Prostate gland (tissue), 2 donors: ENCODE measurements around the gene DFFB. TPM values are rescaled to one million over a fixed set of nuclear protein-coding genes. Genes with fewer than 3 reads are reported as not detected.

Experiments used
- DNase-seq: peaks from one replicate; pipeline ENCODE4 v3.0.0-alpha.2; 2019; ENCODE audit warnings: low spot score
- H3K27ac ChIP-seq, 2 donors: fragments of 200-600 bp; sonication (generic); 2 replicates each; pipeline ENCODE4 v1.5.1; 2017 to 2019
- H3K27me3 ChIP-seq: fragments of 200-600 bp; sonication (generic); replicated peaks from 2 replicates; pipeline ENCODE4 v1.5.1; 2019; ENCODE audit not compliant: insufficient read depth
- H3K36me3 ChIP-seq, 2 donors: fragments of 200-600 bp; sonication (generic); 1 replicate in 1 of 2; 2 replicates in 1 of 2; pipeline versions ENCODE4 v1.5.1 to v1.8.1; 2017 to 2019
- H3K4me1 ChIP-seq: fragments of 200-600 bp; sonication (generic); replicated peaks from 2 replicates; pipeline ENCODE4 v1.5.1; 2019
- H3K4me3 ChIP-seq, 2 donors: fragments of 200-600 bp; sonication (generic); 2 replicates each; pipeline ENCODE4 v1.5.1; 2017 to 2019
- H3K9me3 ChIP-seq: fragments of 200-600 bp; sonication (generic); 2 replicates; pipeline ENCODE4 v1.5.1; 2017
- POLR2A ChIP-seq: fragments of 450-650 bp; IDR thresholded peaks from one replicate; pipeline ENCODE4 v1.6.1; 2016; ENCODE audit warnings: antibody characterized with exemption, mild to moderate bottlenecking
- POLR2AphosphoS5 ChIP-seq: sonication (generic); formaldehyde crosslinking; IDR thresholded peaks from one replicate; pipeline ENCODE4 v1.6.1; 2017; ENCODE audit warnings: antibody characterized with exemption
- WGBS: methylation state at CpG from one replicate; pipeline ENCODE4 v1.1.5; 2018; 5-methylcytosine and 5-hydroxymethylcytosine counted together
- intact Hi-C: fragments of 100-400 bp; cut with DNase I; formaldehyde crosslinking; loops from one replicate; pipeline ENCODE4 v1.14.2; 2022
- total RNA-seq, 2 donors: library from RNA; depleted of rRNA; stranded (reverse); fragments of >200 nt; gene quantifications; one replicate each; pipeline ENCODE4 v1.1.0, GENCODE V29; 2016
- TF ChIP-seq, protein P1 (sequence below), 4 experiments: fragments of 200-600 bp in 2 of 4; fragments of 450-650 bp in 2 of 4; sonication (generic) in 2 of 4; IDR thresholded peaks; 1 replicate in 3 of 4; 2 replicates in 1 of 4; pipeline ENCODE4 v1.5.1; 2016 to 2019; ENCODE audit warnings: antibody characterized with exemption in 4 of 4, mild to moderate bottlenecking in 2 of 4, moderate library complexity in 2 of 4

DFFB gene
- total RNA-seq, 2 donors from 2014 or later = 5.3 to 20.5 TPM

DNA sequence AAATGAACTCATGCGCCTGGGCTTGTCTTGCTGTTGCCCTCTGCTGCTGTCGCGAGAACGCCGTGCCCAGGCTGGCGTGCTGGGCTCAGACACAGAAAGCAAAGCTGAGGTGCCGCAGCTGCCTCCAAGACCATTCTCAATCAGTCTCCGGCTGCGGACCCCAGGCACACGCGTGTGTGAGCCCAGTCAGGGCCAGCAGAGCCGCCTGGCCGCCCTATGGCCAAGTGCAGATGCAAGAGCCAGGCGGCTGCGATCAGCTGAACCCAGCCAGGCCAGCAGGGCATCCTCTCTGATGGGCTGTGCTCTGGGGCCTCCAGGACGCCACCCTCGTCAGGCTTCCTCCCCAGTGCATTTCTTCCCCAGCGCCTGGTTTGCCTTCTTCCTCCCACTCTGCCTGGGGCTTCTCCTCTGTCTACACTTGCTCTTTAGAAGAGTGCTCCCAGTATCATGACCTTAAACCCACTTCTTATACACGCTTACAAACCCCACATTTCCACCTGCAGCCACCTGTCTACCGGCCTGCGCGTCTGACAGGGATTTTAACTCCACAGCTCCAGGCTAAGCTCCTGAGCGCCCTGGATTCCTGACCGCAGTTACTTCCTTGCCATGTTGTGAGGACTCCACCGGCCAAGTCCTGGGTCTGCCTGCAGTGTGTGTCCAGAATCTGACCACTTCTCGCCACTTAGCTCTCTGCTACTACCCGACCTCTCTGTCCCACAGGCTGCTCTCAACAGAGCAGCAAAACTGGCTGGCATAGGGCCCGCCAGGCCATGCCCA lies 39.3 kb upstream of the DFFB start:
- WGBS = 89% methylated on average over 28 of the region's 28 CpGs
- TF ChIP-seq POLR2A (no peak), POLR2AphosphoS5 (no peak)
- TF ChIP-seq, protein P1, sequence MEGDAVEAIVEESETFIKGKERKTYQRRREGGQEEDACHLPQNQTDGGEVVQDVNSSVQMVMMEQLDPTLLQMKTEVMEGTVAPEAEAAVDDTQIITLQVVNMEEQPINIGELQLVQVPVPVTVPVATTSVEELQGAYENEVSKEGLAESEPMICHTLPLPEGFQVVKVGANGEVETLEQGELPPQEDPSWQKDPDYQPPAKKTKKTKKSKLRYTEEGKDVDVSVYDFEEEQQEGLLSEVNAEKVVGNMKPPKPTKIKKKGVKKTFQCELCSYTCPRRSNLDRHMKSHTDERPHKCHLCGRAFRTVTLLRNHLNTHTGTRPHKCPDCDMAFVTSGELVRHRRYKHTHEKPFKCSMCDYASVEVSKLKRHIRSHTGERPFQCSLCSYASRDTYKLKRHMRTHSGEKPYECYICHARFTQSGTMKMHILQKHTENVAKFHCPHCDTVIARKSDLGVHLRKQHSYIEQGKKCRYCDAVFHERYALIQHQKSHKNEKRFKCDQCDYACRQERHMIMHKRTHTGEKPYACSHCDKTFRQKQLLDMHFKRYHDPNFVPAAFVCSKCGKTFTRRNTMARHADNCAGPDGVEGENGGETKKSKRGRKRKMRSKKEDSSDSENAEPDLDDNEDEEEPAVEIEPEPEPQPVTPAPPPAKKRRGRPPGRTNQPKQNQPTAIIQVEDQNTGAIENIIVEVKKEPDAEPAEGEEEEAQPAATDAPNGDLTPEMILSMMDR (IDR thresholded peaks at IDR 0.05) = no peak
- no peaks in the 10 kb centered on the region for H3K9me3 ChIP-seq
- no peak for DNase-seq
- H3K27ac ChIP-seq = no peak overlapping the region
- H3K36me3 ChIP-seq = peaks cover 0 to 11% of the 10 kb centered on the region in 2 donors
- intact Hi-C loops = no loop called here
- H3K4me1 ChIP-seq = no peaks in the 10 kb centered on the region
- H3K27me3 ChIP-seq = no peaks in the 10 kb centered on the region
- no peak overlapping the region for H3K4me3 ChIP-seq

DNA sequence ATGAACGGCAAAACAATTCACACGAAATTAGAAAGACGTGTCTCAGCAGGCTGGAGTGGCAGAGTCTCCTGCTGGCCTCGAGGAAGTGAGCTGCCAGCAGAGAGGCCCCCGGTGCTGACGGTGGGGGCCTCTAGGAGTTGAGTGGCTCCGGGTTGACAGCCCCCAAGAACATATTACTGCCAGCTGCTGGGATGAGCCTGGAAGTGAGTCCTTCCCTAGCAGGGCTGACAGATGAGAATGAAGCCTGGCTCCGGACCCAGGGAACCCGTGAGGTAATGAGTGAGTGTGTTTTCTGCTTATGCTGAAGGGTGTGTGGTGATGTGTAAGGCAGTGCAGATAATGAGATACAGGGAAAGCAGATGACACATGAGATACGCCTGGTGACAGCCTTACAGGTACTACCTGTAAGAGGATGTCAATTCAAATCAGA lies 37.5 kb upstream of the DFFB start:
- TF ChIP-seq, protein P1 (IDR thresholded peaks at IDR 0.05) = no peak
- TF ChIP-seq POLR2AphosphoS5 (no peak), POLR2A (no peak)
- no peaks in the 10 kb centered on the region for H3K4me1 ChIP-seq
- 36% methylated on average over 10 of the region's 10 CpGs for WGBS
- H3K9me3 ChIP-seq = no peaks in the 10 kb centered on the region
- no peak overlapping the region for H3K27ac ChIP-seq
- no peak for DNase-seq
- H3K36me3 ChIP-seq = peaks cover 0 to 9% of the 10 kb centered on the region in 2 donors
- no peaks in the 10 kb centered on the region for H3K27me3 ChIP-seq
- intact Hi-C loops = no loop called here
- no peak overlapping the region for H3K4me3 ChIP-seq

DNA sequence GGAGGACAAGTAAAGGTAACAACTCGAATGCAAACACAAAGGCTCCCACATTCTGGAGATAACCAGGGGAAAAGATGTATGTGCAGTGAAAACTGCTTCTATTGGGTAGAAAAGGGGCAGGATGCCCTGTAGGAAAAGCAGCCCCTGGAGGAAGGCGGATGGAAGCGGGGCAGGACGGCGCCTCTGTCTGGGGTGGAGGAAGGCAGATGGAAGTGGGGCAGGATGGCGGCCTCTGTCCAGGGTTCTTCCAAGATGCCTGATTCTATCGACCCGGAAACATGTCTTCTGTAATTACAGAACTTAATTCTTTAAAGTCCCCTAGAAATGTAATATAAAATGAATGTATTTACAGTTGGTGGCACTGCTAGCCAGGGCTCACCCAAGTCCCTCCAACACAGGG lies 37.0 kb upstream of the DFFB start:
- intact Hi-C loops = no loop called here
- no peak overlapping the region for H3K27ac ChIP-seq
- TF ChIP-seq, protein P1 (IDR thresholded peaks at IDR 0.05) = no peak
- TF ChIP-seq POLR2AphosphoS5 (no peak), POLR2A (no peak)
- no peaks in the 10 kb centered on the region for H3K9me3 ChIP-seq
- H3K27me3 ChIP-seq = no peaks in the 10 kb centered on the region
- no peaks in the 10 kb centered on the region for H3K4me1 ChIP-seq
- H3K36me3 ChIP-seq = peaks cover 0 to 6% of the 10 kb centered on the region in 2 donors
- whole genome bisulfite sequencing = 87% methylated on average over 8 of the region's 8 CpGs
- no peak overlapping the region for H3K4me3 ChIP-seq
- DNase-seq = no peak

DNA sequence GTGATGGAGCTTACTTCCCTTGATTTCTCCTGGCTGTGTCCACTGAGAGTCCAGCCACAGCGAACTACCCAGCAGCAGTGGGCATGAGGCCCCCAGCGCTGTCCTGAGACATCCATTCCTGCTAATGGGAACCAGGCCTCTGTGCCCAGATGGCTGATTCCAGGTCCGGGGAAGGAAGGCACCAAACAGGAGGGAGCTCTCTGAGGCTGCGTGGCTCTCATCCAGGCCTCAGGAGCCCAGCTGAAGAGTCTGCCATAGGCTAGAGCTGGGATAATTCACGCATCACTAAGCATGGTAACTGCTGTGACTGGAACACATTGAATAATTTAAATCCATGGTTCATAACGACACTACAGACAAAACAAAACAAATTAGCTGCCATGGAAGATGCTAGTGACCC lies 36.3 kb upstream of the DFFB start:
- Histone ChIP-seq H3K27ac (no peak overlapping the region), H3K27me3 (no peaks in the 10 kb centered on the region), H3K9me3 (no peaks in the 10 kb centered on the region), H3K4me1 (no peaks in the 10 kb centered on the region), H3K36me3 (peaks cover 0 to 4% of the 10 kb centered on the region in 2 donors), H3K4me3 (no peak overlapping the region)
- no peak for DNase-seq
- intact Hi-C loops = no loop called here
- TF ChIP-seq, protein P1 (IDR thresholded peaks at IDR 0.05) = no peak
- TF ChIP-seq POLR2A = no peak
- no peak for TF ChIP-seq POLR2AphosphoS5
- WGBS = 92% methylated on average over 6 of the region's 6 CpGs

DNA sequence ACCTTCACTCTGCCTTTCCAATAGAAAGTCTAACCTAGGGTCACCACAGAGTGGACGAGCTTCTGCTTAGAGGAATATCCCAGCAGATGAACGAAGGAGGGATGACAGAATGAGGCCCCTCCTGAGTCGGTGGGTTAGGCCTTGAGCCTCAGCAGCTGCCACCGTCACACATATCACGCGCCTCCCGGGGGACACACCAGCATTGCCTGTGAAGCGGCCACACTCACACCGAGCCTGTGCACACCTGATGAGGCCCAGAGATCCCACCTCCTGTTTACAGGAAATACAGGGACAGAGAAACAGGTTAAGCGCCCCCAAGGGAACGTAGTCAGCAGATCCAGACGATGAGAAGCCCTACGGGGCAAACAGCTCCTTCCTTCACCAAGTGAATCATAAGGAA lies 35.8 kb upstream of the DFFB start:
- 84% methylated on average over 13 of the region's 13 CpGs for WGBS

More for the DNA sequence above, 35.8 kb upstream of the DFFB start:
- Histone ChIP-seq H3K36me3 (peaks cover 0 to 2% of the 10 kb centered on the region in 2 donors), H3K4me3 (no peak overlapping the region), H3K27me3 (no peaks in the 10 kb centered on the region), H3K27ac (no peak overlapping the region), H3K4me1 (no peaks in the 10 kb centered on the region), H3K9me3 (no peaks in the 10 kb centered on the region)
- DNase-seq = no peak
- TF ChIP-seq, protein P1 (IDR thresholded peaks at IDR 0.05) = no peak
- TF ChIP-seq POLR2AphosphoS5 (no peak), POLR2A (no peak)
- intact Hi-C loops = no loop called here
